Left ventricle myocardium inferior (tissue), 1 donor: ENCODE results near the gene LY9. TPM values are rescaled to one million over a fixed set of nuclear protein-coding genes. Genes with fewer than 3 reads are reported as not detected.
A peak's percentile ranks its signal among the peaks of the same experiment; 100 is the strongest.

Experiments used
- DNase-seq: peaks from one replicate; pipeline ENCODE4 v3.0.0-alpha.2; 2020
- H3K27ac ChIP-seq: fragments of 200-600 bp; replicated peaks from 2 replicates; pipeline ENCODE4 v1.8.0; 2021
- H3K27me3 ChIP-seq: fragments of 200-600 bp; 2 replicates; pipeline ENCODE4 v1.8.0; 2021; ENCODE audit warnings: low read depth
- H3K36me3 ChIP-seq: fragments of 200-600 bp; 2 replicates; pipeline ENCODE4 v1.8.0; 2021
- H3K4me1 ChIP-seq: fragments of 200-600 bp; 2 replicates; pipeline ENCODE4 v1.8.0; 2021
- H3K4me3 ChIP-seq: fragments of 200-600 bp; 2 replicates; pipeline ENCODE4 v1.8.0; 2021; ENCODE audit warnings: mild to moderate bottlenecking, moderate library complexity
- H3K9me3 ChIP-seq: fragments of 200-600 bp; replicated peaks from 2 replicates; pipeline ENCODE4 v1.8.0; 2021
- CTCF ChIP-seq: fragments of 200-600 bp; IDR thresholded peaks from 2 replicates; pipeline ENCODE4 v1.8.0; 2021; ENCODE audit warnings: antibody characterized with exemption, mild to moderate bottlenecking, borderline replicate concordance
- intact Hi-C: fragments of 100-400 bp; cut with micrococcal nuclease; formaldehyde crosslinking; loops from one replicate; pipeline ENCODE4 v1.11.0; 2022
- total RNA-seq: library from RNA; stranded (reverse); fragmentation: NEBNext Ultra II Directional; extraction: Animal tissue kit (Norgen Biotek cat#: 25700); gene quantifications from one replicate; pipeline ENCODE4 v1.2.1, GENCODE V29; 2021
- donor health status: DM: no; HTN: yes; CAD: no; lungs with severe emphysema.

LY9 gene
- total RNA-seq, 1 donor from 2014 or later, result not detected

- no peak for TF ChIP-seq CTCF
- Histone ChIP-seq H3K4me3 (no peak overlapping the region), H3K4me1 (peaks cover 15% of the 10 kb centered on the region), H3K36me3 (no peaks in the 10 kb centered on the region), H3K27ac (peak overlapping the region; percentile 9), H3K27me3 (peaks cover 22% of the 10 kb centered on the region), H3K9me3 (no peaks in the 10 kb centered on the region)
- DNase-seq, result no peak
- intact Hi-C loops, result loop anchor here (10.0 kb wide), 1 partner anchor 118 kb away; the partner anchor contains the start of gene ITLN2
These were observed 40.6 kb downstream of the LY9 start for GRCh38 chr1:160836561-160836960.

GRCh38 chr1:160836981-160837557 is 41.1 kb downstream of the LY9 start:
- H3K9me3 ChIP-seq, result no peaks in the 10 kb centered on the region
- DNase-seq, result no peak
- no peak overlapping the region for H3K4me3 ChIP-seq
- peaks cover 18% of the 10 kb centered on the region for H3K27me3 ChIP-seq
- intact Hi-C loops, result loop anchor here (10.0 kb wide), 1 partner anchor 118 kb away; the partner anchor contains the start of gene ITLN2
- peak overlapping the region; percentile 9 for H3K27ac ChIP-seq
- peaks cover 15% of the 10 kb centered on the region for H3K4me1 ChIP-seq
- H3K36me3 ChIP-seq, result no peaks in the 10 kb centered on the region
- TF ChIP-seq CTCF, result no peak

GRCh38 chr1:160837558-160838205 is 41.7 kb downstream of the LY9 start:
- Histone ChIP-seq H3K9me3 (no peaks in the 10 kb centered on the region), H3K27ac (peak overlapping the region; percentile 9), H3K4me3 (no peak overlapping the region), H3K4me1 (peaks cover 15% of the 10 kb centered on the region), H3K36me3 (no peaks in the 10 kb centered on the region), H3K27me3 (peaks cover 18% of the 10 kb centered on the region)
- DNase-seq, result peak; percentile 23
- intact Hi-C loops, result loop anchor here (10.0 kb wide), 1 partner anchor 117 kb away; the partner anchor contains the start of gene ITLN2
- TF ChIP-seq CTCF, result no peak

GRCh38 chr1:160838888-160839287 is 42.9 kb downstream of the LY9 start:
- TF ChIP-seq CTCF, result no peak
- Histone ChIP-seq H3K27ac (no peak overlapping the region), H3K4me3 (no peak overlapping the region), H3K36me3 (no peaks in the 10 kb centered on the region), H3K4me1 (peaks cover 15% of the 10 kb centered on the region), H3K9me3 (no peaks in the 10 kb centered on the region), H3K27me3 (peaks cover 11% of the 10 kb centered on the region)
- intact Hi-C loops, result loop anchor here (10.0 kb wide), 1 partner anchor 116 kb away; the partner anchor contains the start of gene ITLN2
- DNase-seq, result no peak

GRCh38 chr1:160839746-160840145 is 43.8 kb downstream of the LY9 start:
- Histone ChIP-seq H3K4me3 (no peak overlapping the region), H3K9me3 (no peaks in the 10 kb centered on the region), H3K27me3 (peaks cover 10% of the 10 kb centered on the region), H3K4me1 (peaks cover 15% of the 10 kb centered on the region), H3K36me3 (no peaks in the 10 kb centered on the region), H3K27ac (no peak overlapping the region)
- intact Hi-C loops, result loop anchor here (10.0 kb wide), 1 partner anchor 115 kb away; the partner anchor contains the start of gene ITLN2
- TF ChIP-seq CTCF, result no peak
- DNase-seq, result no peak
